NB4 (cell line): Measurements from ENCODE around the gene OR51L1.

ENCODE experiments used
- CTCF ChIP-seq: IDR thresholded peaks from one replicate; pipeline ENCODE4 v1.5.1; 2012; ENCODE audit warnings: low read depth, low read length
- MAX ChIP-seq: IDR thresholded peaks from 2 replicates; pipeline ENCODE4 v1.6.1; 2011; ENCODE audit warnings: low read depth, low read length
- MYC ChIP-seq: IDR thresholded peaks from 2 replicates; pipeline ENCODE4 v1.6.1; 2011; ENCODE audit warnings: low read depth, low read length
- POLR2A ChIP-seq: IDR thresholded peaks from 2 replicates; pipeline ENCODE4 v1.6.1; 2011; ENCODE audit warnings: mild to moderate bottlenecking; ENCODE audit not compliant: insufficient read length; ENCODE audit errors: extremely low read depth

- no peak for TF ChIP-seq CTCF
- no peak for TF ChIP-seq MYC
- TF ChIP-seq POLR2A, result no peak
- TF ChIP-seq MAX, result no peak
Observed at GRCh38 chr11:5007561-5007960, 12.9 kb downstream of the OR51L1 start.
